ENCODE measurements around the gene PHLDA1.

- TF ChIP-seq CTCF (IDR thresholded peaks at IDR 0.05; ENCODE audit: low read length) (no peak), EZH2 (IDR thresholded peaks at IDR 0.05; ENCODE audit: borderline replicate concordance, low read length) (no peak)
Observed at GRCh38 chr12:76035045-76035444, 3.5 kb upstream of the PHLDA1 start.

Measured in OCI-LY1 (cell line).